H9 (cell line): Measurements from ENCODE around the gene PPFIBP2. TPM values are rescaled to one million over a fixed set of nuclear protein-coding genes. Genes with fewer than 3 reads are reported as not detected.

Experiments used
- DNase-seq: peaks from one replicate; pipeline ENCODE4 v3.0.0-alpha.2; 2017
- H2AFZ ChIP-seq: one replicate; pipeline ENCODE4 v1.6.1; 2013; ENCODE audit warnings: mild to moderate bottlenecking, low read length, control low read depth, moderate library complexity
- H2AK5ac ChIP-seq: 2 replicates; pipeline ENCODE4 v1.6.1; 2013; ENCODE audit warnings: low read length, control low read depth, mixed read lengths; ENCODE audit not compliant: insufficient read length
- H2BK120ac ChIP-seq: one replicate; pipeline ENCODE4 v1.6.1; 2013; ENCODE audit warnings: low read depth, mild to moderate bottlenecking, low read length, control low read depth, inconsistent platforms; ENCODE audit not compliant: poor library complexity, severe bottlenecking
- H2BK12ac ChIP-seq: 2 replicates; pipeline ENCODE4 v1.6.1; 2013; ENCODE audit warnings: low read length, control low read depth, mixed read lengths, low read depth; ENCODE audit not compliant: insufficient read length
- H2BK15ac ChIP-seq: 2 replicates; pipeline ENCODE4 v1.6.1; 2013; ENCODE audit warnings: low read depth, low read length, control low read depth
- H2BK20ac ChIP-seq: one replicate; pipeline ENCODE4 v1.6.1; 2013; ENCODE audit warnings: low read depth, mild to moderate bottlenecking, low read length, control low read depth, inconsistent platforms; ENCODE audit not compliant: poor library complexity, severe bottlenecking
- H2BK5ac ChIP-seq: 2 replicates; pipeline ENCODE4 v1.6.1; 2013; ENCODE audit warnings: low read length, control low read depth, mixed read lengths; ENCODE audit not compliant: insufficient read length
- H3K14ac ChIP-seq: 2 replicates; pipeline ENCODE4 v1.6.1; 2013; ENCODE audit warnings: low read length, control low read depth; ENCODE audit not compliant: insufficient read depth
- H3K18ac ChIP-seq: 2 replicates; pipeline ENCODE4 v1.6.1; 2013; ENCODE audit warnings: low read depth, mild to moderate bottlenecking, mixed read lengths, low read length, control low read depth; ENCODE audit not compliant: insufficient read length
- H3K23ac ChIP-seq: 2 replicates; pipeline ENCODE4 v1.6.1; 2013; ENCODE audit warnings: low read length, control low read depth, mixed read lengths, low read depth; ENCODE audit not compliant: insufficient read length
- H3K23me2 ChIP-seq: 2 replicates; pipeline ENCODE4 v1.6.1; 2013; ENCODE audit warnings: low read depth, mild to moderate bottlenecking, mixed read lengths, low read length, control low read depth; ENCODE audit not compliant: insufficient read length, poor library complexity, severe bottlenecking
- H3K27ac ChIP-seq: 2 replicates; pipeline ENCODE4 v1.5.1; 2013; ENCODE audit warnings: low read length, control low read depth, mixed read lengths, low read depth; ENCODE audit not compliant: insufficient read length
- H3K27me3 ChIP-seq: 2 replicates; pipeline ENCODE4 v1.6.1; 2013; ENCODE audit warnings: low read length, control low read depth, inconsistent platforms; ENCODE audit not compliant: insufficient read depth
- H3K4ac ChIP-seq: 2 replicates; pipeline ENCODE4 v1.6.1; 2013; ENCODE audit warnings: low read depth, mild to moderate bottlenecking, control low read depth, inconsistent platforms, low read length, moderate library complexity
- H3K4me1 ChIP-seq: 2 replicates; pipeline ENCODE4 v1.6.1; 2013; ENCODE audit warnings: low read length, control low read depth, inconsistent platforms; ENCODE audit not compliant: insufficient read depth
- H3K4me2 ChIP-seq: 2 replicates; pipeline ENCODE4 v1.6.1; 2013; ENCODE audit warnings: low read length, control low read depth, mixed read lengths; ENCODE audit not compliant: insufficient read length, insufficient read depth
- H3K56ac ChIP-seq: 2 replicates; pipeline ENCODE4 v1.6.1; 2013; ENCODE audit warnings: low read depth, mild to moderate bottlenecking, mixed read lengths, low read length, control low read depth; ENCODE audit not compliant: insufficient read length
- H3K79me1 ChIP-seq: 2 replicates; pipeline ENCODE4 v1.6.1; 2013; ENCODE audit warnings: low read depth, mild to moderate bottlenecking, moderate library complexity, low read length, control low read depth, inconsistent platforms; ENCODE audit not compliant: insufficient read depth, poor library complexity, severe bottlenecking
- H3K79me2 ChIP-seq: 2 replicates; pipeline ENCODE4 v1.6.1; 2013; ENCODE audit warnings: low read length, control low read depth, inconsistent platforms; ENCODE audit not compliant: insufficient read depth
- H3K9ac ChIP-seq: 2 replicates; pipeline ENCODE4 v1.6.1; 2013; ENCODE audit warnings: low read length, control low read depth, mixed read lengths; ENCODE audit not compliant: insufficient read length; ENCODE audit errors: extremely low read depth
- H3K9me3 ChIP-seq: one replicate; pipeline ENCODE4 v1.6.1; 2013; ENCODE audit warnings: low read depth, low read length, inconsistent platforms; ENCODE audit not compliant: control insufficient read depth
- H3T11ph ChIP-seq: one replicate; pipeline ENCODE4 v1.6.1; 2013; ENCODE audit warnings: mild to moderate bottlenecking, low read length, control low read depth, inconsistent platforms
- H4K20me1 ChIP-seq: one replicate; pipeline ENCODE4 v1.6.1; 2013; ENCODE audit not compliant: control insufficient read depth, insufficient read length, insufficient read depth
- H4K5ac ChIP-seq: 2 replicates; pipeline ENCODE4 v1.6.1; 2013; ENCODE audit warnings: low read depth, mild to moderate bottlenecking, mixed read lengths, low read length, control low read depth; ENCODE audit not compliant: insufficient read length
- H4K8ac ChIP-seq: replicated peaks from 2 replicates; pipeline ENCODE4 v1.6.1; 2013; ENCODE audit warnings: low read length, control low read depth, mixed read lengths, low read depth; ENCODE audit not compliant: insufficient read length
- H4K91ac ChIP-seq: 2 replicates; pipeline ENCODE4 v1.6.1; 2013; ENCODE audit warnings: low read depth, mild to moderate bottlenecking, moderate library complexity, mixed read lengths, low read length, control low read depth; ENCODE audit not compliant: insufficient read length
- H3K27ac Mint-ChIP-seq, 3 experiments: 2 replicates in 2 of 3; 3 replicates in 1 of 3; pipeline ENCODE4 v1.8.0; 2020 to 2021; ENCODE audit warnings: mixed read lengths in 3 of 3, mild to moderate bottlenecking in 1 of 3, moderate library complexity in 1 of 3
- H3K27me3 Mint-ChIP-seq: 2 replicates; pipeline ENCODE4 v1.8.0; 2021; ENCODE audit warnings: low read depth, mild to moderate bottlenecking, moderate library complexity, mixed read lengths
- H3K36me3 Mint-ChIP-seq, 3 experiments: 2 replicates in 2 of 3; 3 replicates in 1 of 3; pipeline ENCODE4 v1.8.0; 2020 to 2021; ENCODE audit warnings: low read depth in 3 of 3, mixed read lengths in 3 of 3; ENCODE audit not compliant: insufficient read depth in 1 of 3
- H3K4me1 Mint-ChIP-seq, 2 experiments: 2 replicates each; pipeline ENCODE4 v1.8.0; 2020; ENCODE audit warnings: mixed read lengths in 2 of 2
- H3K4me3 Mint-ChIP-seq, 2 experiments: 2 replicates in 1 of 2; 3 replicates in 1 of 2; pipeline ENCODE4 v1.8.0; 2020 to 2021; ENCODE audit warnings: mild to moderate bottlenecking in 2 of 2, mixed read lengths in 2 of 2, moderate library complexity in 1 of 2
- H3K9me3 Mint-ChIP-seq, 2 experiments: 2 replicates in 1 of 2; 3 replicates in 1 of 2; pipeline ENCODE4 v1.8.0; 2020; ENCODE audit warnings: mild to moderate bottlenecking in 2 of 2, mixed read lengths in 2 of 2, moderate library complexity in 1 of 2
- CTCF ChIP-seq: fragments of 200-600 bp; sonication (generic); conservative IDR thresholded peaks from 3 replicates; pipeline ENCODE4 v1.8.0; 2021; ENCODE audit warnings: antibody characterized with exemption, mild to moderate bottlenecking
- total RNA-seq: library from RNA; stranded (reverse); gene quantifications from 2 replicates; pipeline ENCODE4 v1.2.1, GENCODE V29; 2021

The PPFIBP2 gene
- total RNA-seq, 1 experiment from 2014 or later = 8.3 TPM

- H2BK5ac ChIP-seq = no peak overlapping the region
- H3K4me1 ChIP-seq = peaks cover 18% of the 10 kb centered on the region; the same call in 1 of the 2 replicates
- no peak overlapping the region for H3K9ac ChIP-seq
- H3K27ac ChIP-seq = no peak overlapping the region
- no peak overlapping the region for H2BK15ac ChIP-seq
- no peak overlapping the region for H3K14ac ChIP-seq
- no peaks in the 10 kb centered on the region for H3K79me2 ChIP-seq
- Mint-ChIP-seq H3K36me3 (peaks cover 7 to 8% (median 7%) of the 10 kb centered on the region in 3 experiments), H3K4me3 (no peak overlapping the region), H3K4me1 (peaks cover 67 to 72% of the 10 kb centered on the region in 2 experiments), H3K9me3 (peaks cover 0 to 5% of the 10 kb centered on the region in 2 experiments; a peak in 3 of 5 replicates), H3K27me3 (no peaks in the 10 kb centered on the region; the same call in 1 of the 2 replicates), H3K27ac (peak overlapping the region in 1 of 3 experiments; percentile 93; a peak in 2 of 7 replicates)
- no peak overlapping the region for H3K4me2 ChIP-seq
- H4K8ac ChIP-seq = no peak overlapping the region
- H3K4ac ChIP-seq = no peak overlapping the region
- no peak overlapping the region for H2BK12ac ChIP-seq
- H3K23me2 ChIP-seq = no peaks in the 10 kb centered on the region
- no peaks in the 10 kb centered on the region for H3K79me1 ChIP-seq
- H2BK20ac ChIP-seq = no peak overlapping the region
- H4K5ac ChIP-seq = no peak overlapping the region
- H2AFZ ChIP-seq = no peak overlapping the region
- H3K9me3 ChIP-seq = no peaks in the 10 kb centered on the region
- no peak for DNase-seq
- no peak overlapping the region for H2AK5ac ChIP-seq
- no peak overlapping the region for H3T11ph ChIP-seq
- H3K56ac ChIP-seq = no peak overlapping the region
- H3K27me3 ChIP-seq = no peaks in the 10 kb centered on the region
- no peak overlapping the region for H3K18ac ChIP-seq
- H4K20me1 ChIP-seq = no peaks in the 10 kb centered on the region
- no peak overlapping the region for H3K23ac ChIP-seq
- no peak overlapping the region for H2BK120ac ChIP-seq
- no peak for TF ChIP-seq CTCF
- no peak overlapping the region for H4K91ac ChIP-seq
Observed at GRCh38 chr11:7573193-7573557, 59.4 kb downstream of the PPFIBP2 start.
